GM12875 (cell line): Measurements from ENCODE around the gene OCSTAMP.

Experiments
- H3K4me3 ChIP-seq: one replicate; pipeline ENCODE4 v1.5.1; 2011; ENCODE audit warnings: low read depth, low read length, control low read depth
- CTCF ChIP-seq: IDR thresholded peaks from 2 replicates; pipeline ENCODE4 v1.5.1; 2011; ENCODE audit warnings: low read depth, mild to moderate bottlenecking, control low read depth, inconsistent platforms, low read length, moderate library complexity, borderline replicate concordance; ENCODE audit not compliant: insufficient read depth

Gene OCSTAMP

GRCh38 chr20:46581391-46581790 lies 30.9 kb upstream of the OCSTAMP start:
- H3K4me3 ChIP-seq: no peak overlapping the region
- no peak for TF ChIP-seq CTCF

- no peak overlapping the region for H3K4me3 ChIP-seq
- no peak for TF ChIP-seq CTCF
Observed at GRCh38 chr20:46580613-46581205, 30.3 kb upstream of the OCSTAMP start.

GRCh38 chr20:46578745-46579144 lies 28.3 kb upstream of the OCSTAMP start:
- no peak overlapping the region for H3K4me3 ChIP-seq
- no peak for TF ChIP-seq CTCF

GRCh38 chr20:46576774-46577395 lies 26.4 kb upstream of the OCSTAMP start:
- TF ChIP-seq CTCF: no peak
- H3K4me3 ChIP-seq: no peak overlapping the region

GRCh38 chr20:46575937-46576461 lies 25.5 kb upstream of the OCSTAMP start:
- no peak overlapping the region for H3K4me3 ChIP-seq
- no peak for TF ChIP-seq CTCF

- H3K4me3 ChIP-seq: no peak overlapping the region
- no peak for TF ChIP-seq CTCF
Observed at GRCh38 chr20:46575394-46575793, 24.9 kb upstream of the OCSTAMP start.

GRCh38 chr20:46573788-46574584 lies 23.5 kb upstream of the OCSTAMP start:
- no peak overlapping the region for H3K4me3 ChIP-seq
- no peak for TF ChIP-seq CTCF
